H1 (cell line): ENCODE measurements around the gene MAPK4. TPM values are rescaled to one million over a fixed set of nuclear protein-coding genes. Genes with fewer than 3 reads are reported as not detected.

Experiments used
- CTCF ChIA-PET: fragments of 300-600 bp; sonication (Branson Sonifier 250); formaldehyde crosslinking; loops from one replicate; lab custom pipeline; 2021; ENCODE audit not compliant: partially characterized antibody; lab: Charles Lee
- POLR2A ChIA-PET: fragments of 300-600 bp; sonication (Branson Sonifier 250); formaldehyde crosslinking; loops from one replicate; lab custom pipeline; 2021; ENCODE audit warnings: inconsistent platforms; ENCODE audit not compliant: partially characterized antibody; lab: Charles Lee
- DNase-seq, 2 experiments: peaks; one replicate each; pipeline versions ENCODE4 v3.0.0 to v3.0.0-alpha.2; 2010 to 2022; ENCODE audit warnings: low spot score in 2 of 2, low read depth in 1 of 2, mixed read lengths in 1 of 2
- FAIRE-seq: peaks from 2 replicates; lab custom pipeline; 2011; peaks lifted over from hg19 to GRCh38; lab: Jason Lieb, UNC
- H2AFZ ChIP-seq: 2 replicates; pipeline ENCODE4 v1.8.1; 2012; ENCODE audit warnings: low read length, inconsistent platforms
- H2AK5ac ChIP-seq: 2 replicates; pipeline ENCODE4 v1.6.1; 2013; ENCODE audit warnings: low read depth, low read length
- H2BK120ac ChIP-seq: replicated peaks from 2 replicates; pipeline ENCODE3; 2013; ENCODE audit warnings: low read depth, low read length, inconsistent platforms
- H2BK12ac ChIP-seq: 2 replicates; pipeline ENCODE4 v1.6.1; 2013; ENCODE audit warnings: low read depth, low read length
- H2BK15ac ChIP-seq: 2 replicates; pipeline ENCODE4 v1.6.1; 2013; ENCODE audit warnings: low read length
- H2BK20ac ChIP-seq: 2 replicates; pipeline ENCODE4 v1.6.1; 2013; ENCODE audit warnings: low read length
- H2BK5ac ChIP-seq: 2 replicates; pipeline ENCODE4 v1.6.1; 2013; ENCODE audit warnings: low read depth, low read length
- H3K14ac ChIP-seq: 2 replicates; pipeline ENCODE4 v1.6.1; 2013; ENCODE audit warnings: inconsistent platforms; ENCODE audit not compliant: insufficient read length
- H3K18ac ChIP-seq: 2 replicates; pipeline ENCODE4 v1.6.1; 2013; ENCODE audit warnings: low read length; ENCODE audit errors: extremely low read depth
- H3K23ac ChIP-seq: 2 replicates; pipeline ENCODE4 v1.6.1; 2013; ENCODE audit warnings: inconsistent platforms; ENCODE audit not compliant: insufficient read length
- H3K23me2 ChIP-seq: 2 replicates; pipeline ENCODE4 v1.6.1; 2013; ENCODE audit warnings: low read depth, low read length
- H3K27ac ChIP-seq: 2 replicates; pipeline ENCODE4 v1.6.1; 2011; ENCODE audit warnings: low read depth, low read length, inconsistent platforms
- H3K27me3 ChIP-seq, 4 experiments: replicated peaks in 1 of 4; 1 replicate in 1 of 4; 2 replicates in 3 of 4; pipeline versions ENCODE4 v1.6.1 to v1.8.1; 2011 to 2013; ENCODE audit warnings: low read length in 3 of 4, mild to moderate bottlenecking in 3 of 4, inconsistent platforms in 2 of 4, mixed read lengths in 2 of 4, moderate library complexity in 1 of 4; ENCODE audit not compliant: control insufficient read depth in 3 of 4, insufficient read depth in 3 of 4; ENCODE audit errors: extremely low read depth in 1 of 4
- H3K36me3 ChIP-seq, 4 experiments: 2 replicates each; pipeline versions ENCODE4 v1.6.1 to v1.8.1; 2011 to 2013; ENCODE audit warnings: mild to moderate bottlenecking in 4 of 4, low read length in 3 of 4, moderate library complexity in 2 of 4, control low read depth in 1 of 4, inconsistent platforms in 1 of 4; ENCODE audit not compliant: insufficient read depth in 4 of 4, control insufficient read depth in 2 of 4
- H3K4ac ChIP-seq: replicated peaks from 2 replicates; pipeline ENCODE3; 2013; ENCODE audit warnings: low read length, low read depth, mixed read lengths, inconsistent platforms; ENCODE audit not compliant: insufficient read length
- H3K4me1 ChIP-seq, 4 experiments: replicated peaks in 1 of 4; 1 replicate in 1 of 4; 2 replicates in 3 of 4; pipeline versions ENCODE4 v1.6.1 to v1.8.1; 2011 to 2013; ENCODE audit warnings: low read length in 3 of 4, inconsistent platforms in 2 of 4, mixed read lengths in 1 of 4; ENCODE audit not compliant: insufficient read depth in 4 of 4, control insufficient read depth in 3 of 4
- H3K4me2 ChIP-seq, 2 experiments: 2 replicates each; pipeline versions ENCODE4 v1.6.1 to v1.8.1; 2011 to 2013; ENCODE audit warnings: low read depth in 2 of 2, low read length in 2 of 2, control low read depth in 1 of 2, inconsistent platforms in 1 of 2, mild to moderate bottlenecking in 1 of 2; ENCODE audit not compliant: insufficient read depth in 1 of 2
- H3K4me3 ChIP-seq, 4 experiments: fragments of 200-600, 300-600 bp in 1 of 4; sonication (generic), shearing (Covaris generic), sonication (Bioruptor Twin) in 1 of 4; 2 replicates each; pipeline versions ENCODE4 v1.5.1 to v1.8.1; 2011 to 2016; ENCODE audit warnings: low read length in 4 of 4, low read depth in 3 of 4, control low read depth in 2 of 4, inconsistent platforms in 2 of 4, mild to moderate bottlenecking in 2 of 4, mixed read lengths in 1 of 4, moderate library complexity in 1 of 4; ENCODE audit not compliant: insufficient read depth in 2 of 4; ENCODE audit errors: extremely low read depth in 1 of 4
- H3K56ac ChIP-seq: replicated peaks from 2 replicates; pipeline ENCODE3; 2013; ENCODE audit warnings: low read depth, mild to moderate bottlenecking, mixed read lengths, low read length, inconsistent platforms; ENCODE audit not compliant: insufficient read length
- H3K79me1 ChIP-seq: 2 replicates; pipeline ENCODE4 v1.6.1; 2013; ENCODE audit warnings: low read depth, low read length, control low read depth
- H3K79me2 ChIP-seq, 2 experiments: 2 replicates each; pipeline versions ENCODE4 v1.6.1 to v1.8.1; 2012 to 2013; ENCODE audit warnings: low read length in 2 of 2, mild to moderate bottlenecking in 2 of 2, inconsistent platforms in 1 of 2; ENCODE audit not compliant: insufficient read depth in 2 of 2, control insufficient read depth in 1 of 2
- H3K9ac ChIP-seq, 4 experiments: replicated peaks in 1 of 4; 1 replicate in 1 of 4; 2 replicates in 3 of 4; pipeline versions ENCODE4 v1.6.1 to v1.8.1; 2011 to 2013; ENCODE audit warnings: low read depth in 3 of 4, low read length in 3 of 4, control low read depth in 2 of 4, mild to moderate bottlenecking in 2 of 4, moderate library complexity in 2 of 4, inconsistent platforms in 1 of 4; ENCODE audit errors: extremely low read depth in 1 of 4
- H3K9me3 ChIP-seq, 2 experiments: 2 replicates each; pipeline versions ENCODE4 v1.6.1 to v1.8.1; 2012 to 2013; ENCODE audit warnings: mild to moderate bottlenecking in 2 of 2, moderate library complexity in 2 of 2, control low read depth in 1 of 2, inconsistent platforms in 1 of 2, low read depth in 1 of 2, low read length in 1 of 2, mixed read lengths in 1 of 2; ENCODE audit not compliant: insufficient read depth in 2 of 2
- H4K20me1 ChIP-seq, 2 experiments: replicated peaks in 1 of 2; 2 replicates each; pipeline versions ENCODE3 to v1.8.1; 2011 to 2013; ENCODE audit warnings: inconsistent platforms in 2 of 2, low read length in 2 of 2, mild to moderate bottlenecking in 1 of 2; ENCODE audit not compliant: insufficient read depth in 2 of 2, control insufficient read depth in 1 of 2
- H4K5ac ChIP-seq: 2 replicates; pipeline ENCODE4 v1.6.1; 2013; ENCODE audit warnings: low read length, low read depth, mixed read lengths, inconsistent platforms; ENCODE audit not compliant: insufficient read length
- H4K8ac ChIP-seq: 2 replicates; pipeline ENCODE4 v1.8.0; 2013; ENCODE audit warnings: mild to moderate bottlenecking, moderate library complexity, low read length, inconsistent platforms; ENCODE audit not compliant: insufficient read depth; ENCODE audit errors: extremely low read depth
- H4K91ac ChIP-seq: replicated peaks from 2 replicates; pipeline ENCODE3; 2013; ENCODE audit warnings: low read length, mixed read lengths, inconsistent platforms; ENCODE audit not compliant: insufficient read length
- CBX8 ChIP-seq: fragments of 300-800, 300-1000 bp; sonication (generic); IDR thresholded peaks from 2 replicates; pipeline ENCODE4 v1.7.1; 2016; ENCODE audit warnings: low read depth, low read length, borderline replicate concordance
- EZH2 ChIP-seq: fragments of 200-600 bp; sonication (generic); IDR thresholded peaks from 2 replicates; pipeline ENCODE4 v1.7.1; 2012; ENCODE audit warnings: low read depth, mild to moderate bottlenecking, moderate library complexity, low read length, inconsistent platforms; ENCODE audit not compliant: severe bottlenecking
- HDAC2 ChIP-seq, 2 experiments: fragments of 300-600 bp in 1 of 2; sonication (generic) in 1 of 2; IDR thresholded peaks; 2 replicates each; pipeline ENCODE4 v1.6.1; 2011 to 2012; ENCODE audit warnings: low read depth in 2 of 2, low read length in 2 of 2, mild to moderate bottlenecking in 2 of 2, moderate library complexity in 2 of 2, borderline replicate concordance in 1 of 2, inconsistent platforms in 1 of 2
- KDM4A ChIP-seq: IDR thresholded peaks from one replicate; pipeline ENCODE4 v1.7.1; 2012; ENCODE audit warnings: low read depth, mild to moderate bottlenecking, moderate library complexity, low read length, inconsistent platforms; ENCODE audit not compliant: severe bottlenecking
- KDM5A ChIP-seq: fragments of 200-600 bp; IDR thresholded peaks from 2 replicates; pipeline ENCODE4 v1.7.1; 2012; ENCODE audit warnings: mild to moderate bottlenecking, low read length, inconsistent platforms, mixed read lengths
- MAX ChIP-seq: IDR thresholded peaks from 2 replicates; pipeline ENCODE4 v1.6.1; 2012; ENCODE audit warnings: inconsistent platforms
- POLR2A ChIP-seq, 2 experiments: IDR thresholded peaks; 1 replicate in 1 of 2; 2 replicates in 1 of 2; pipeline ENCODE4 v1.6.1; 2011; ENCODE audit warnings: low read depth in 2 of 2, low read length in 2 of 2, mild to moderate bottlenecking in 2 of 2; ENCODE audit errors: control extremely low read depth in 1 of 2
- RNF2 ChIP-seq: fragments of 200-900, 300-1000 bp; sonication (generic); IDR thresholded peaks from 2 replicates; pipeline ENCODE4 v1.7.1; 2016; ENCODE audit warnings: borderline replicate concordance, low read depth, mild to moderate bottlenecking, antibody characterized with exemption, low read length; ENCODE audit not compliant: poor library complexity, severe bottlenecking; ENCODE audit errors: missing control alignments
- SRF ChIP-seq: IDR thresholded peaks from 2 replicates; pipeline ENCODE4 v1.6.1; 2011; ENCODE audit warnings: mild to moderate bottlenecking, low read depth, low read length, moderate library complexity
- TAF7 ChIP-seq: optimal IDR thresholded peaks from 2 replicates; pipeline ENCODE3; 2011; ENCODE audit warnings: low read depth, mild to moderate bottlenecking, inconsistent platforms, low read length, moderate library complexity, borderline replicate concordance
- ZNF274 ChIP-seq: IDR thresholded peaks from 2 replicates; pipeline ENCODE4 v1.7.0; 2012; ENCODE audit warnings: low read length, borderline replicate concordance; ENCODE audit errors: extremely low read depth
- WGBS, 2 experiments: shearing (Covaris generic) in 1 of 2; methylation state at CpG; one replicate each; pipeline versions ENCODE4 v1.1.6 to v1.1.7; 2013 to 2015; ENCODE audit warnings: low lambda C conversion rate in 2 of 2, mixed read lengths in 2 of 2, inconsistent platforms in 1 of 2, low coverage in 1 of 2, missing lambda C conversion rate in 1 of 2; ENCODE audit not compliant: insufficient replicate concordance in 2 of 2, insufficient coverage in 1 of 2, insufficient read length in 1 of 2; ENCODE audit errors: extremely low coverage in 1 of 2, missing lambda C conversion rate in 1 of 2; 5-methylcytosine and 5-hydroxymethylcytosine counted together
- polyA plus RNA-seq, 7 experiments: library from polyadenylated mRNA; depleted of rRNA in 3 of 7; stranded (reverse) in 5 of 7; unstranded in 2 of 7; fragments of >200 nt in 5 of 7; fragments of 200-250 nt in 2 of 7; gene quantifications; 1 replicate in 5 of 7; 2 replicates in 1 of 7; 4 replicates in 1 of 7; pipeline versions ENCODE4 v1.2.1 to v1.2.3, GENCODE V29; 2011 to 2013; ENCODE audit warnings: missing spikeins in 2 of 7, mixed read lengths in 2 of 7
- total RNA-seq: library from RNA; stranded (reverse); fragmentation: NEBNext Ultra II Directional; extraction: Animal tissue kit (Norgen Biotek cat#: 25700); gene quantifications from 2 replicates; pipeline ENCODE4 v1.2.1, GENCODE V29; 2021

The MAPK4 gene
- total and polyA plus RNA-seq, 2 of the 8 experiments (the other 6 are each of a cell fraction or from before 2014, with no cell fraction given), result 3.2 to 3.7 TPM

GRCh38 chr18:50644146-50644545, 84.3 kb downstream of the MAPK4 start:
- H3K27me3 ChIP-seq, result no peaks in the 10 kb centered on the region
- no peak overlapping the region for H2BK15ac ChIP-seq
- no peak overlapping the region for H4K8ac ChIP-seq
- no peak overlapping the region for H2AK5ac ChIP-seq
- no peak overlapping the region for H3K23ac ChIP-seq
- no peak overlapping the region for H2BK12ac ChIP-seq
- no peak overlapping the region for H3K9ac ChIP-seq
- no peaks in the 10 kb centered on the region for H3K23me2 ChIP-seq
- ChIA-PET POLR2A (no interaction called here), CTCF (interaction anchor here (0.7 to 6.5 kb wide), 23 partner anchors 8 to 613 kb away, joined by 3 to 56 read pairs (median 6); no protein-coding TSS in a partner anchor)
- H3K18ac ChIP-seq, result no peak overlapping the region
- no peak overlapping the region for H3K4me2 ChIP-seq
- H2BK5ac ChIP-seq, result no peak overlapping the region
- H3K56ac ChIP-seq, result no peak overlapping the region
- no peak overlapping the region for H3K27ac ChIP-seq
- no peaks in the 10 kb centered on the region for H3K79me1 ChIP-seq
- no peaks in the 10 kb centered on the region for H3K9me3 ChIP-seq
- no peaks in the 10 kb centered on the region for H3K36me3 ChIP-seq
- no peak overlapping the region for H4K91ac ChIP-seq
- no peak overlapping the region for H3K14ac ChIP-seq
- no peaks in the 10 kb centered on the region for H4K20me1 ChIP-seq
- 85% methylated on average over 1 of the region's 1 CpG; no CpG with 5 or more reads in 1 of the 2 experiments for WGBS, 2 experiments
- H3K4ac ChIP-seq, result no peak overlapping the region
- no peaks in the 10 kb centered on the region; a peak in 2 of 7 replicates for H3K4me1 ChIP-seq
- no peak overlapping the region for H3K4me3 ChIP-seq
- DNase-seq, result no peak
- TF ChIP-seq CBX8 (no peak), KDM5A (no peak), KDM4A (no peak), POLR2A (IDR thresholded peaks at IDR 0.05; ENCODE audit: control extremely low read depth in 1 of 2, low read depth in 2 of 2, low read length in 2 of 2) (no peak), RNF2 (no peak), HDAC2 (IDR thresholded peaks at IDR 0.05; ENCODE audit: borderline replicate concordance in 1 of 2, low read depth in 2 of 2, low read length in 2 of 2) (no peak), SRF (no peak), EZH2 (no peak), ZNF274 (no peak), TAF7 (no peak), MAX (no peak)
- TF ChIP-seq, all 59 proteins: peak for 0
- Histone ChIP-seq H2AFZ (peak overlapping the region; percentile 71; the same call in 1 of the 2 replicates), H2BK20ac (no peak overlapping the region), H4K5ac (no peak overlapping the region), H3K79me2 (no peaks in the 10 kb centered on the region), H2BK120ac (no peak overlapping the region)
- FAIRE-seq, result no peak
